ENCODE data around the gene SLC12A9.
A peak's percentile ranks its signal among the peaks of the same experiment; 100 is the strongest.
"Not testable (repeated sequence)": the region's sequence is repeated elsewhere in the genome, so short reads cannot be mapped to it uniquely, and the experiment has no call there.

SLC12A9 gene

GRCh38 chr7:100894860-100895700, 42.6 kb downstream of the SLC12A9 start:
- Mint-ChIP-seq H3K4me3 (peak overlapping the region; percentile 57 to 88), H3K36me3 (ENCODE audit: insufficient read depth) (peaks cover 18% of the 10 kb centered on the region), H3K27me3 (peaks cover 51 to 81% of the 10 kb centered on the region in 2 donors), H3K27ac (no peak overlapping the region), H3K4me1 (ENCODE audit: low read depth in 2 of 2) (peaks cover 15 to 20% of the 10 kb centered on the region in 2 donors), H3K9me3 (no peaks in the 10 kb centered on the region)
- DNase-seq, result peak; percentile 62 to 63 (median 62)
- ATAC-seq (replicated peaks), result peak; percentile 9

DNA sequence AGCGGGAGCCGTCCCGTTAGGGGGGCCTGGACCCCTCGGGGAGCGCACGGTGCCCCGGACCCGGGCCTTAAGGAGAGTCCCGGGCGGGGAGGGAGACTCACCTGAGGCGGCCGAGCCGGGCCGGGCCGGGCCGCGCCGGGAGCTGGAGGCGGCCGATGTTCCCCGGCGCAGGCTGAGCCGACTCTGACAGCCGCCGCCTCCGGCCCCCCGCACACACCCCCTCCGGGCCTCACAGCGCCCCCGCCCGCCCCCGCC, 43.1 kb downstream of the SLC12A9 start, which contains the start of gene ACHE:
TSS of gene ACHE (minus strand) at position 188 of the 255 bp plus-strand sequence. CDS start 1,656 bp downstream, outside the sequence.
- H3K4me3 Mint-ChIP-seq, result peak within 1 kb of the TSS; percentile 88 to 93
- H3K4me1 Mint-ChIP-seq (ENCODE audit: low read depth in 2 of 2), result peaks cover 10 to 16% of the 10 kb centered on the region in 2 donors
- DNase-seq (no peak), ATAC-seq (replicated peaks) (no peak)
- peaks cover 13% of the 10 kb centered on the region for H3K36me3 Mint-ChIP-seq (ENCODE audit: insufficient read depth)
- peak within 1 kb of the TSS; percentile 76 to 86 for H3K27ac Mint-ChIP-seq
- no peaks in the 10 kb centered on the region for H3K9me3 Mint-ChIP-seq
- H3K27me3 Mint-ChIP-seq, result peaks cover 51 to 81% of the 10 kb centered on the region in 2 donors

GRCh38 chr7:100895956-100896731, 43.6 kb downstream of the SLC12A9 start:
- peak overlapping the region; percentile 88 to 93 for H3K4me3 Mint-ChIP-seq
- H3K27me3 Mint-ChIP-seq, result peaks cover 55 to 81% of the 10 kb centered on the region in 2 donors
- peaks cover 11% of the 10 kb centered on the region for H3K36me3 Mint-ChIP-seq (ENCODE audit: insufficient read depth)
- peak; percentile 44 to 51 (median 49) for DNase-seq
- ATAC-seq (replicated peaks), result peak; percentile 74
- no peaks in the 10 kb centered on the region for H3K9me3 Mint-ChIP-seq
- peak overlapping the region; percentile 76 to 86 for H3K27ac Mint-ChIP-seq
- peaks cover 8 to 14% of the 10 kb centered on the region in 2 donors for H3K4me1 Mint-ChIP-seq (ENCODE audit: low read depth in 2 of 2)

GRCh38 chr7:100896732-100897608, 44.5 kb downstream of the SLC12A9 start:
- peak overlapping the region; percentile 88 to 93 for H3K4me3 Mint-ChIP-seq
- no peak overlapping the region for H3K27ac Mint-ChIP-seq
- peaks cover 11% of the 10 kb centered on the region for H3K36me3 Mint-ChIP-seq (ENCODE audit: insufficient read depth)
- no peaks in the 10 kb centered on the region for H3K9me3 Mint-ChIP-seq
- peaks cover 48 to 76% of the 10 kb centered on the region in 2 donors for H3K27me3 Mint-ChIP-seq
- ATAC-seq (replicated peaks) (peak; percentile 60), DNase-seq (peak; percentile 47 to 58 (median 47))
- peaks cover 5 to 12% of the 10 kb centered on the region in 2 donors for H3K4me1 Mint-ChIP-seq (ENCODE audit: low read depth in 2 of 2)

DNA sequence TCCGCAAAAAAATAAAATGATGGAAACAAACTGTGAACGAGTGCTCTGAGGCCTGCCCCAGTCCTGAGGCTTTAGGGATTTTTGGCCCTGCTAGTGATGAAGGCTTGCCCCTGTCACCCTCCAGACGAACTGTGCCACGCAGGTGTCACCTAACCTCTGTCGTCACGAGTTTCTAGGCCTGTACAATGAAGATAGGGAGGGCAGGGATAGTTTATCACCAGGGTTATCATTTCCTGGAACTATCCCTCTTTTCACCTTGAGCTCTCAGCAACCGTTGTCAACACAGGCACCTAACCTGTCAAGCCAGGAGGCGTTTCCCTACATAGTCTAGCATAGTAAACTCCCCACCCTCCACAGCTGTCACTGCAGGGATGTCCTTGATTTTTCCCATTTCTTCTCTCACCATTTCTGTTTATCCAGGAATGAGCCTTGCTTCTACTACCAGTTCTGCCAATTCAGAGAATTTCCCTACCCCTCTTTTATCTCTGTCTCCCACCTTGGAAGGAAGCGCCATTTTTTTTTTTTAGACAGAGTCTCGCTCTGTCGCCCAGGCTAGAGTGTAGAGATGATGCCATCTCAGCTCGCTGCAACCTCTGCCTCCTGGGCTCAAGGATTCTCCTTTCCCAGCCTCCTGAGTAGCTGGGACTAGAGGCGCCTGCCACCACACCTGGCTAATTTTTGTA, 45.4 kb downstream of the SLC12A9 start:
- Mint-ChIP-seq H3K4me1 (ENCODE audit: low read depth in 2 of 2) (peaks cover 5 to 10% of the 10 kb centered on the region in 2 donors), H3K27ac (no peak overlapping the region), H3K36me3 (ENCODE audit: insufficient read depth) (peaks cover 11% of the 10 kb centered on the region), H3K4me3 (peak overlapping the region; percentile 58 to 68), H3K27me3 (peaks cover 39 to 76% of the 10 kb centered on the region in 2 donors), H3K9me3 (no peaks in the 10 kb centered on the region)
- ATAC-seq (replicated peaks) (no peak), DNase-seq (no peak)

DNA sequence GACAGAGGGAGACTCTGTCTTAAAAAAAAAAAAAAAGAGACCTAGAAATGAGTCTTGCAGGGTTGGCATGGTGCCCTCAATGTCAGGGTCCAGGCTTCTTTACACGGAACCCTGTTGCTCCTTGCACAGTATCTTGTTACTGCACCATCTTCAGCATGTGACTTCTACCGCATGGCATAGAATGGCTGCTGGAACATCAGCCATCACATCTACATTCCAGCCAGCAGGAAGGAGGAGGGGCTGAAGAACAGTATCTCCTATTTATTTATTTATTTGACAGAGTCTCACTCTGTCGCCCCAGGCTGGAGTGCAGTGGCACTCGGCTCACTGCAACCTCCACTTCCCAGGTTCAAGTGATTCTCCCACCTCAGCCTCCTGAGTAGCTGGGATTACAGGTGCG, 46.9 kb downstream of the SLC12A9 start:
- ATAC-seq (replicated peaks) (no peak), DNase-seq (no peak)
- Mint-ChIP-seq H3K27me3 (peaks cover 37 to 63% of the 10 kb centered on the region in 2 donors), H3K9me3 (no peaks in the 10 kb centered on the region), H3K36me3 (ENCODE audit: insufficient read depth) (peaks cover 11% of the 10 kb centered on the region), H3K27ac (no peak overlapping the region), H3K4me3 (no peak overlapping the region), H3K4me1 (ENCODE audit: low read depth in 2 of 2) (peaks cover 5 to 8% of the 10 kb centered on the region in 2 donors)

- ATAC-seq (replicated peaks) (no peak), DNase-seq (no peak)
- peaks cover 3 to 6% of the 10 kb centered on the region in 2 donors for H3K4me1 Mint-ChIP-seq (ENCODE audit: low read depth in 2 of 2)
- peaks cover 5% of the 10 kb centered on the region for H3K36me3 Mint-ChIP-seq (ENCODE audit: insufficient read depth)
- no peak overlapping the region for H3K4me3 Mint-ChIP-seq
- no peak overlapping the region for H3K27ac Mint-ChIP-seq
- no peaks in the 10 kb centered on the region for H3K9me3 Mint-ChIP-seq
- H3K27me3 Mint-ChIP-seq, result peaks cover 32 to 54% of the 10 kb centered on the region in 2 donors
These were observed 48.5 kb downstream of the SLC12A9 start for GRCh38 chr7:100900978-100901377.

DNA sequence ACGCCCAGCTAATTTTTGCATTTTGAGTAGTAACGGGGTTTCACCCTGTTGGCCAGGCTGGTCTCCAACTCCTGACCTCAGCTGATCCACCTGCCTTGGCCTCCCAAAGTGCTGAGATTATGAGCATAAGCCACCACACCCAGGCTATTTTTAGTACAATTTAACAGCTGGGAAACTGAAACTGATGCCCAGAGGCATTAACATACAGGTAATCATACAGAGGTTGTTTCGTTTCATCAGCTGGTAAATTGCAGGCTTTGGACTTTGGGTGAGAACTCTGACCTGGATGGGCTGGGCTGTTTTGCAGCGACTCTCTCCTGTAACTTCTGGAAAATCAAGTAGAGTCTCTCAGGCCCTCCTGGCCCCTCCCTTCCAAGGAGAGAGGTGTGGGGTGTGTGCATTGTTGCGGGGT, 49.4 kb downstream of the SLC12A9 start:
- no peak for ATAC-seq (replicated peaks)
- H3K4me3 Mint-ChIP-seq, result no peak overlapping the region
- no peaks in the 10 kb centered on the region for H3K9me3 Mint-ChIP-seq

GRCh38 chr7:100902638-100903037, 50.1 kb downstream of the SLC12A9 start:
- Mint-ChIP-seq H3K27me3 (peaks cover 22 to 41% of the 10 kb centered on the region in 2 donors), H3K27ac (no peak overlapping the region), H3K9me3 (no peaks in the 10 kb centered on the region), H3K36me3 (ENCODE audit: insufficient read depth) (no peaks in the 10 kb centered on the region), H3K4me3 (no peak overlapping the region), H3K4me1 (ENCODE audit: low read depth in 2 of 2) (no peaks in the 10 kb centered on the region)
- no peak for ATAC-seq (replicated peaks)
- DNase-seq, result no peak

More for the DNA sequence above, 49.4 kb downstream of the SLC12A9 start:
- Mint-ChIP-seq H3K4me1 (ENCODE audit: low read depth in 2 of 2) (peaks cover 0 to 2% of the 10 kb centered on the region in 2 donors), H3K36me3 (ENCODE audit: insufficient read depth) (no peaks in the 10 kb centered on the region), H3K27me3 (peaks cover 28 to 47% of the 10 kb centered on the region in 2 donors), H3K27ac (no peak overlapping the region)
- DNase-seq, result no peak

DNA sequence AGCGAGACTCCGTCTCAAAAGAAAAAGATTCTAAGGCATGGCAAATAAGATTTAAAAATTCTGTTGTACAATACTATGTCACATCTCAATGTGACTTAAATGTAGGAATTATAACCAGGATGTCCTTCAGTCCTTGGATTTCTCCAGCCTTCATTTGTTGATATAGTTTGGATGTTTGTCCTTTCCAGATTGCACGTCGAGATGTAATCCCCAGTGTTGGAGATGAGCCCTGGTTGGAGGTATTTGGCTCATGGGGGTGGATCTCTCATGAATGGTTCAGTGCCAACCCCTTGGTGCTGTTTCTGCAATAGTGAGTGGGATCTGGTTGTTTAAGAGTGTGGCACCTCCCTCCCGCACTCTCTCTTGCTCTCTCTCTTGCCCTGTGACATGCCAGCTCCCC, 56.0 kb downstream of the SLC12A9 start:
- DNase-seq (no peak), ATAC-seq (replicated peaks) (no peak)
- peaks cover 17 to 26% of the 10 kb centered on the region in 2 donors for H3K27me3 Mint-ChIP-seq
- no peak overlapping the region for H3K4me3 Mint-ChIP-seq
- H3K27ac Mint-ChIP-seq, result no peak overlapping the region
- H3K9me3 Mint-ChIP-seq, result no peaks in the 10 kb centered on the region
- no peaks in the 10 kb centered on the region for H3K4me1 Mint-ChIP-seq (ENCODE audit: low read depth in 2 of 2)
- no peaks in the 10 kb centered on the region for H3K36me3 Mint-ChIP-seq (ENCODE audit: insufficient read depth)

DNA sequence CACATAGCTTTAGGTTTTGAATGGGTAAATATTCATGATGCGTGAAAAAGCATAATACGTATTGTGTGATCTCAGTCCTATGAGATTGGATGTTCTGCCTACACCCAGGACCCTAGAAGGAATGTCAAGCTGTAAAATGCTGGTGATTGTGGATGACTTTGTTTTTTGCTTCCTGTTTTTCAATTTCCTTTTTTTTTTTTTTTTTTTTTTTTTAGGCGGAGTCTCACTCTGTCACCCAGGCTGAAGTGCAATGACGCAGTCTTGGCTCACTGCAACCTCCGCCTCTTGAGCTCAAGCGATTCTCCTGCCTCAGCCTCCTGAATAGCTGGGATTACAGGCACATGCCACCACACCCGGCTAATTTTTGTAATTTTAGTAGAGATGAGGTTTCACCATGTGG, 57.9 kb downstream of the SLC12A9 start:
- H3K27me3 Mint-ChIP-seq, result peaks cover 29 to 44% of the 10 kb centered on the region in 2 donors
- H3K4me1 Mint-ChIP-seq (ENCODE audit: low read depth in 2 of 2); H3K9me3 Mint-ChIP-seq; ATAC-seq (replicated peaks); H3K36me3 Mint-ChIP-seq (ENCODE audit: insufficient read depth); H3K4me3 Mint-ChIP-seq; H3K27ac Mint-ChIP-seq; DNase-seq: not testable (repeated sequence)

DNA sequence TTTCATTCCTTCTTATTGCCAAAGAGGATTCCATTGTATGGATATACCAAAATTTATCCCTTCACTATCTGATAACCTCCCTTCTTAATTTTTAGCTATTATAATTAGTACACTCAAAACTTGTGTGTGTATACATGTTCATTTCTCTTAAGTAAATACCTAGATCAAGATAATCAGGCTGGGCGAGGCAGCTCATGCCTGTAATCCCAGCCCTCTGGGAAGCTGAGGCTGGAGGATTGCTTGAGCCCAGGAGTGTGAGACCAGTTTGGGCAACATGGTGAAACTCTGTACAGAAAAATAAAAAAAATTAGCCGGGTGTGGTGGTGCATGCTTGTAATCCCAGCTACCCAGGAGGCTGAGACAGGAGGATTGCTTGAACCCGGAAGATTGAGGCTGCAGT, 59.0 kb downstream of the SLC12A9 start:
- DNase-seq (no peak), ATAC-seq (replicated peaks) (no peak)
- peaks cover 33 to 51% of the 10 kb centered on the region in 2 donors for H3K27me3 Mint-ChIP-seq
- peaks cover 0 to 1% of the 10 kb centered on the region in 2 donors for H3K4me1 Mint-ChIP-seq (ENCODE audit: low read depth in 2 of 2)
- H3K27ac Mint-ChIP-seq, result no peak overlapping the region
- H3K4me3 Mint-ChIP-seq, result no peak overlapping the region
- H3K9me3 Mint-ChIP-seq, result no peaks in the 10 kb centered on the region
- H3K36me3 Mint-ChIP-seq (ENCODE audit: insufficient read depth), result no peaks in the 10 kb centered on the region

All from effector memory CD8-positive, alpha-beta T cell (primary cell).